Keratinocyte (primary cell): ENCODE data around the gene CD8A. TPM values are rescaled to one million over a fixed set of nuclear protein-coding genes. Genes with fewer than 3 reads are reported as not detected.
"Not testable (repeated sequence)": the region's sequence is repeated elsewhere in the genome, so short reads cannot be mapped to it uniquely, and the experiment has no call there.

Experiments
- DNase-seq: peaks from one replicate; pipeline ENCODE4 v3.0.0-alpha.2; 2011; ENCODE audit warnings: low read depth, missing footprints, low spot score
- FAIRE-seq: peaks from 2 replicates; lab custom pipeline; 2011; peaks lifted over from hg19 to GRCh38; lab: Jason Lieb, UNC
- H2AFZ ChIP-seq: 2 replicates; pipeline ENCODE4 v1.6.0; 2012; ENCODE audit warnings: low read length, control low read depth, inconsistent platforms; ENCODE audit not compliant: control insufficient read depth
- H3K27ac ChIP-seq: 2 replicates; pipeline ENCODE4 v1.5.1; 2011; ENCODE audit warnings: low read length; ENCODE audit not compliant: control insufficient read depth, insufficient read depth
- H3K27me3 ChIP-seq: 3 replicates; pipeline ENCODE4 v1.6.0; 2011; ENCODE audit warnings: low read length; ENCODE audit not compliant: control insufficient read depth, insufficient read depth; ENCODE audit errors: extremely low read depth
- H3K36me3 ChIP-seq, 2 experiments: 2 replicates in 1 of 2; 3 replicates in 1 of 2; pipeline ENCODE4 v1.5.1; 2011; ENCODE audit warnings: low read length in 2 of 2, mild to moderate bottlenecking in 1 of 2; ENCODE audit not compliant: control insufficient read depth in 2 of 2, insufficient read depth in 2 of 2; ENCODE audit errors: extremely low read depth in 1 of 2
- H3K4me1 ChIP-seq: 3 replicates; pipeline ENCODE4 v1.5.1; 2011; ENCODE audit warnings: low read length; ENCODE audit not compliant: control insufficient read depth, insufficient read depth; ENCODE audit errors: extremely low read depth
- H3K4me2 ChIP-seq: 3 replicates; pipeline ENCODE4 v1.6.0; 2011; ENCODE audit warnings: low read depth, low read length; ENCODE audit not compliant: control insufficient read depth, insufficient read depth; ENCODE audit errors: extremely low read depth
- H3K4me3 ChIP-seq, 3 experiments: fragments of 200-600 bp in 1 of 3; sonication (generic) in 1 of 3; 2 replicates in 2 of 3; 3 replicates in 1 of 3; pipeline ENCODE4 v1.5.1; 2011 to 2016; ENCODE audit warnings: low read length in 3 of 3, mild to moderate bottlenecking in 3 of 3, control low read depth in 2 of 3, inconsistent platforms in 1 of 3, low read depth in 1 of 3, mixed read lengths in 1 of 3, mixed run types in 1 of 3, moderate library complexity in 1 of 3; ENCODE audit not compliant: control insufficient read depth in 2 of 3, insufficient read depth in 2 of 3; ENCODE audit errors: extremely low read depth in 1 of 3
- H3K79me2 ChIP-seq: 2 replicates; pipeline ENCODE4 v1.6.0; 2012; ENCODE audit warnings: low read length; ENCODE audit not compliant: control insufficient read depth, insufficient read depth
- H3K9ac ChIP-seq: 3 replicates; pipeline ENCODE4 v1.6.0; 2011; ENCODE audit warnings: low read length; ENCODE audit not compliant: control insufficient read depth, insufficient read depth; ENCODE audit errors: extremely low read depth
- H3K9me1 ChIP-seq: 3 replicates; pipeline ENCODE4 v1.6.0; 2011; ENCODE audit warnings: low read length; ENCODE audit not compliant: control insufficient read depth, insufficient read depth; ENCODE audit errors: extremely low read depth
- H3K9me3 ChIP-seq: 2 replicates; pipeline ENCODE4 v1.5.1; 2012; ENCODE audit warnings: low read depth, low read length; ENCODE audit not compliant: control insufficient read depth
- H4K20me1 ChIP-seq: 3 replicates; pipeline ENCODE4 v1.6.0; 2011; ENCODE audit warnings: low read length; ENCODE audit not compliant: control insufficient read depth, insufficient read depth; ENCODE audit errors: extremely low read depth
- dilution Hi-C: fragments of 300-500 bp; cut with MboI; formaldehyde crosslinking; loops from one replicate; pipeline ENCODE4 v1.7.0; 2020; ENCODE audit warnings: low sequenced_read_pairs; ENCODE audit not compliant: extremely low pct_ligation_motif_present
- polyA plus RNA-seq, 5 experiments: library from polyadenylated mRNA; depleted of rRNA in 3 of 5; stranded (reverse) in 3 of 5; stranded (forward) in 1 of 5; unstranded in 1 of 5; fragments of >200 nt; gene quantifications; 1 replicate in 1 of 5; 2 replicates in 3 of 5; 3 replicates in 1 of 5; pipeline versions ENCODE4 v1.2.1 to v1.2.3, GENCODE V29; 2011 to 2012; ENCODE audit warnings: missing spikeins in 2 of 5, low read depth in 1 of 5, low replicate concordance in 1 of 5

Gene CD8A
- polyA plus RNA-seq, 1 donor (not counting 4 experiments of a cell fraction or from before 2014, with no cell fraction given): 0.10 TPM

- H3K9me1 ChIP-seq, H3K9me3 ChIP-seq, H3K9ac ChIP-seq, H3K4me2 ChIP-seq, dilution Hi-C loops, H3K4me3 ChIP-seq, FAIRE-seq, H3K27me3 ChIP-seq, H4K20me1 ChIP-seq, H3K27ac ChIP-seq, H2AFZ ChIP-seq, H3K79me2 ChIP-seq, H3K36me3 ChIP-seq, DNase-seq, H3K4me1 ChIP-seq: not testable (repeated sequence)
These were observed 51.2 kb downstream of the CD8A start for GRCh38 chr2:86739485-86739884.

DNA sequence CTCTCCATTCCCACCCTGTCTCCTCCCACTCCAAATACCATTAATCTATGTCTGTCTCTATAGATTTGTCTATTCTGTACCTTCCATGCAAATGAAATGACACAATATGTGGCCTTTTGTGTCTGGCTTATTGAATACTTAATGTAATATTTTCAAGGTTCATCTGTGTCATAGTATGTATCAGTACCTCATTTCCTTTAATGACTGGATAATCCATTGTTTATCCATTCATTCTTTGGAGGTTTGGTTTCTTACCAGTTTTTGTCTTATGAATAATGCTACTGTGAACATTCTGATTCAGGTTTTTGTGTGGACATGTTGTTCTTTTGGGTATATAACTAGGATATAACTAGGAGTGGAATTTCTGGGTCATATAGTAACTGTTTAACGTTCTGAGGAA, 55.8 kb downstream of the CD8A start:
- FAIRE-seq: peak; percentile 63
- H3K4me1 ChIP-seq, H3K27me3 ChIP-seq, H3K27ac ChIP-seq, H3K4me2 ChIP-seq, H3K9me1 ChIP-seq, DNase-seq, H3K36me3 ChIP-seq, dilution Hi-C loops, H3K79me2 ChIP-seq, H3K4me3 ChIP-seq, H3K9ac ChIP-seq, H2AFZ ChIP-seq, H3K9me3 ChIP-seq, H4K20me1 ChIP-seq: not testable (repeated sequence)

Other genes starting within 250 kb of the CD8A start
- gene CHMP3, start 227.5 kb downstream of the CD8A start, polyA plus RNA-seq: 117 to 162 TPM (median 133 TPM) in 3 replicates
- 11.0 to 15.7 TPM (median 11.7 TPM) in 3 replicates for gene RNF103, start 167.0 kb downstream of the CD8A start, polyA plus RNA-seq
- gene RMND5A, start 70.6 kb downstream of the CD8A start, polyA plus RNA-seq: 19.0 to 26.0 TPM (median 24.7 TPM) in 3 replicates
- not detected in 3 replicates for gene CD8B, start 71.0 kb upstream of the CD8A start, polyA plus RNA-seq
- gene RGPD1, start 151.2 kb upstream of the CD8A start, polyA plus RNA-seq: 0.08 to 0.28 TPM (median 0.16 TPM) in 3 replicates
- gene PLGLB1, start 230.9 kb upstream of the CD8A start, polyA plus RNA-seq: 0.10 to 0.38 TPM (median 0.11 TPM) in 3 replicates